K562 (cell line): ENCODE results near the gene WDR20.

Experiments
- KAT8 ChIP-seq: fragments of 450-650 bp; IDR thresholded peaks from 2 replicates; pipeline ENCODE4 v1.6.1; 2016; ENCODE audit warnings: low read depth, mild to moderate bottlenecking
- NFE2L1 ChIP-seq: fragments of 450-650 bp; IDR thresholded peaks from 2 replicates; pipeline ENCODE4 v1.6.1; 2016; ENCODE audit warnings: missing genetic modification characterization, low read depth, mild to moderate bottlenecking, missing compliant biosample characterization, moderate library complexity, borderline replicate concordance
- NR2C2 ChIP-seq, 2 experiments: fragments of 200-800 bp in 1 of 2; sonication (Bioruptor generic) in 1 of 2; sonication (generic) in 1 of 2; formaldehyde crosslinking in 1 of 2; IDR thresholded peaks; 2 replicates each; pipeline versions ENCODE4 v1.6.1 to v1.8.0; 2016 to 2022; ENCODE audit warnings: mild to moderate bottlenecking in 1 of 2, missing compliant biosample characterization in 1 of 2, missing genetic modification characterization in 1 of 2, missing genetic modification reagents in 1 of 2
- POLR2A ChIP-seq: fragments of 450-650 bp; conservative IDR thresholded peaks from 2 replicates; pipeline ENCODE4 v1.6.1; 2016
- SREBF2 ChIP-seq: sonication (generic); formaldehyde crosslinking; IDR thresholded peaks from 2 replicates; pipeline ENCODE4 v1.4.0; 2020; ENCODE audit warnings: mild to moderate bottlenecking, missing genetic modification reagents
- TF ChIP-seq, protein P1 (sequence below): fragments of 150-350 bp; IDR thresholded peaks from 2 replicates; pipeline ENCODE4 v1.6.1; 2014; ENCODE audit warnings: low read depth, mild to moderate bottlenecking, low read length, borderline replicate concordance
- TF ChIP-seq, protein P2 (sequence below), 3 experiments: IDR thresholded peaks in 2 of 3; conservative IDR thresholded peaks in 1 of 3; 2 replicates each; pipeline ENCODE4 v1.5.1; 2011 to 2012; ENCODE audit warnings: low read length in 3 of 3, mild to moderate bottlenecking in 3 of 3, control low read depth in 2 of 3, improper control_type of control experiment in 1 of 3, inconsistent platforms in 1 of 3, low read depth in 1 of 3, mixed read lengths in 1 of 3, moderate library complexity in 1 of 3; ENCODE audit not compliant: insufficient read depth in 2 of 3
- TF ChIP-seq, protein P3 (sequence below), 2 experiments: fragments of 450-650 bp; formaldehyde crosslinking in 1 of 2; IDR thresholded peaks; 2 replicates each; pipeline versions ENCODE4 v1.4.0 to v1.6.1; 2014 to 2020; ENCODE audit warnings: mild to moderate bottlenecking in 2 of 2, borderline replicate concordance in 1 of 2, low read depth in 1 of 2
- TF ChIP-seq, protein P4 (sequence below): fragments of 450-650 bp; formaldehyde crosslinking; IDR thresholded peaks from 2 replicates; pipeline ENCODE4 v1.4.0; 2022; ENCODE audit warnings: missing genetic modification characterization

GRCh38 chr14:102094101-102094500 is 45.6 kb upstream of the WDR20 start:
- TF ChIP-seq, protein P1, sequence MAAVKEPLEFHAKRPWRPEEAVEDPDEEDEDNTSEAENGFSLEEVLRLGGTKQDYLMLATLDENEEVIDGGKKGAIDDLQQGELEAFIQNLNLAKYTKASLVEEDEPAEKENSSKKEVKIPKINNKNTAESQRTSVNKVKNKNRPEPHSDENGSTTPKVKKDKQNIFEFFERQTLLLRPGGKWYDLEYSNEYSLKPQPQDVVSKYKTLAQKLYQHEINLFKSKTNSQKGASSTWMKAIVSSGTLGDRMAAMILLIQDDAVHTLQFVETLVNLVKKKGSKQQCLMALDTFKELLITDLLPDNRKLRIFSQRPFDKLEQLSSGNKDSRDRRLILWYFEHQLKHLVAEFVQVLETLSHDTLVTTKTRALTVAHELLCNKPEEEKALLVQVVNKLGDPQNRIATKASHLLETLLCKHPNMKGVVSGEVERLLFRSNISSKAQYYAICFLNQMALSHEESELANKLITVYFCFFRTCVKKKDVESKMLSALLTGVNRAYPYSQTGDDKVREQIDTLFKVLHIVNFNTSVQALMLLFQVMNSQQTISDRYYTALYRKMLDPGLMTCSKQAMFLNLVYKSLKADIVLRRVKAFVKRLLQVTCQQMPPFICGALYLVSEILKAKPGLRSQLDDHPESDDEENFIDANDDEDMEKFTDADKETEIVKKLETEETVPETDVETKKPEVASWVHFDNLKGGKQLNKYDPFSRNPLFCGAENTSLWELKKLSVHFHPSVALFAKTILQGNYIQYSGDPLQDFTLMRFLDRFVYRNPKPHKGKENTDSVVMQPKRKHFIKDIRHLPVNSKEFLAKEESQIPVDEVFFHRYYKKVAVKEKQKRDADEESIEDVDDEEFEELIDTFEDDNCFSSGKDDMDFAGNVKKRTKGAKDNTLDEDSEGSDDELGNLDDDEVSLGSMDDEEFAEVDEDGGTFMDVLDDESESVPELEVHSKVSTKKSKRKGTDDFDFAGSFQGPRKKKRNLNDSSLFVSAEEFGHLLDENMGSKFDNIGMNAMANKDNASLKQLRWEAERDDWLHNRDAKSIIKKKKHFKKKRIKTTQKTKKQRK = no peak
- TF ChIP-seq NFE2L1 (tag) = no peak
- TF ChIP-seq POLR2A = no peak
- no peak for TF ChIP-seq KAT8
- TF ChIP-seq, protein P2, sequence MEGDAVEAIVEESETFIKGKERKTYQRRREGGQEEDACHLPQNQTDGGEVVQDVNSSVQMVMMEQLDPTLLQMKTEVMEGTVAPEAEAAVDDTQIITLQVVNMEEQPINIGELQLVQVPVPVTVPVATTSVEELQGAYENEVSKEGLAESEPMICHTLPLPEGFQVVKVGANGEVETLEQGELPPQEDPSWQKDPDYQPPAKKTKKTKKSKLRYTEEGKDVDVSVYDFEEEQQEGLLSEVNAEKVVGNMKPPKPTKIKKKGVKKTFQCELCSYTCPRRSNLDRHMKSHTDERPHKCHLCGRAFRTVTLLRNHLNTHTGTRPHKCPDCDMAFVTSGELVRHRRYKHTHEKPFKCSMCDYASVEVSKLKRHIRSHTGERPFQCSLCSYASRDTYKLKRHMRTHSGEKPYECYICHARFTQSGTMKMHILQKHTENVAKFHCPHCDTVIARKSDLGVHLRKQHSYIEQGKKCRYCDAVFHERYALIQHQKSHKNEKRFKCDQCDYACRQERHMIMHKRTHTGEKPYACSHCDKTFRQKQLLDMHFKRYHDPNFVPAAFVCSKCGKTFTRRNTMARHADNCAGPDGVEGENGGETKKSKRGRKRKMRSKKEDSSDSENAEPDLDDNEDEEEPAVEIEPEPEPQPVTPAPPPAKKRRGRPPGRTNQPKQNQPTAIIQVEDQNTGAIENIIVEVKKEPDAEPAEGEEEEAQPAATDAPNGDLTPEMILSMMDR (IDR thresholded peaks at IDR 0.05 in 2 of 3, conservative IDR thresholded peaks at IDR 0.05 in 1 of 3; ENCODE audit: insufficient read depth in 2 of 3, low read depth in 1 of 3, low read length in 3 of 3) = peak; percentile 23 to 36 (median 26); a peak in 4 of 6 replicates
- TF ChIP-seq, protein P3, sequence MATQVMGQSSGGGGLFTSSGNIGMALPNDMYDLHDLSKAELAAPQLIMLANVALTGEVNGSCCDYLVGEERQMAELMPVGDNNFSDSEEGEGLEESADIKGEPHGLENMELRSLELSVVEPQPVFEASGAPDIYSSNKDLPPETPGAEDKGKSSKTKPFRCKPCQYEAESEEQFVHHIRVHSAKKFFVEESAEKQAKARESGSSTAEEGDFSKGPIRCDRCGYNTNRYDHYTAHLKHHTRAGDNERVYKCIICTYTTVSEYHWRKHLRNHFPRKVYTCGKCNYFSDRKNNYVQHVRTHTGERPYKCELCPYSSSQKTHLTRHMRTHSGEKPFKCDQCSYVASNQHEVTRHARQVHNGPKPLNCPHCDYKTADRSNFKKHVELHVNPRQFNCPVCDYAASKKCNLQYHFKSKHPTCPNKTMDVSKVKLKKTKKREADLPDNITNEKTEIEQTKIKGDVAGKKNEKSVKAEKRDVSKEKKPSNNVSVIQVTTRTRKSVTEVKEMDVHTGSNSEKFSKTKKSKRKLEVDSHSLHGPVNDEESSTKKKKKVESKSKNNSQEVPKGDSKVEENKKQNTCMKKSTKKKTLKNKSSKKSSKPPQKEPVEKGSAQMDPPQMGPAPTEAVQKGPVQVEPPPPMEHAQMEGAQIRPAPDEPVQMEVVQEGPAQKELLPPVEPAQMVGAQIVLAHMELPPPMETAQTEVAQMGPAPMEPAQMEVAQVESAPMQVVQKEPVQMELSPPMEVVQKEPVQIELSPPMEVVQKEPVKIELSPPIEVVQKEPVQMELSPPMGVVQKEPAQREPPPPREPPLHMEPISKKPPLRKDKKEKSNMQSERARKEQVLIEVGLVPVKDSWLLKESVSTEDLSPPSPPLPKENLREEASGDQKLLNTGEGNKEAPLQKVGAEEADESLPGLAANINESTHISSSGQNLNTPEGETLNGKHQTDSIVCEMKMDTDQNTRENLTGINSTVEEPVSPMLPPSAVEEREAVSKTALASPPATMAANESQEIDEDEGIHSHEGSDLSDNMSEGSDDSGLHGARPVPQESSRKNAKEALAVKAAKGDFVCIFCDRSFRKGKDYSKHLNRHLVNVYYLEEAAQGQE (IDR thresholded peaks at IDR 0.05; ENCODE audit: borderline replicate concordance) = no peak
- TF ChIP-seq, protein P3 (CRISPR knock-in tag; IDR thresholded peaks at IDR 0.05; ENCODE audit: low read depth) = no peak
- TF ChIP-seq NR2C2 (CRISPR knock-in tag; IDR thresholded peaks at IDR 0.05) = no peak
- no peak for TF ChIP-seq NR2C2 (tag; IDR thresholded peaks at IDR 0.05)
- no peak for TF ChIP-seq SREBF2
- TF ChIP-seq, protein P4, sequence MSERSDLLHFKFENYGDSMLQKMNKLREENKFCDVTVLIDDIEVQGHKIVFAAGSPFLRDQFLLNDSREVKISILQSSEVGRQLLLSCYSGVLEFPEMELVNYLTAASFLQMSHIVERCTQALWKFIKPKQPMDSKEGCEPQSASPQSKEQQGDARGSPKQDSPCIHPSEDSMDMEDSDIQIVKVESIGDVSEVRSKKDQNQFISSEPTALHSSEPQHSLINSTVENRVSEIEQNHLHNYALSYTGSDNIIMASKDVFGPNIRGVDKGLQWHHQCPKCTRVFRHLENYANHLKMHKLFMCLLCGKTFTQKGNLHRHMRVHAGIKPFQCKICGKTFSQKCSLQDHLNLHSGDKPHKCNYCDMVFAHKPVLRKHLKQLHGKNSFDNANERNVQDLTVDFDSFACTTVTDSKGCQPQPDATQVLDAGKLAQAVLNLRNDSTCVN (CRISPR knock-in tag) = no peak
